HepG2 (cell line): Measurements from ENCODE around the gene FASTK. TPM values are rescaled to one million over a fixed set of nuclear protein-coding genes. Genes with fewer than 3 reads are reported as not detected.

Source experiments
- ARID2 ChIP-seq: sonication (generic); formaldehyde crosslinking; IDR thresholded peaks from 2 replicates; pipeline ENCODE4 v1.8.1; 2022; ENCODE audit warnings: mild to moderate bottlenecking, missing genetic modification reagents, borderline replicate concordance
- ATRX ChIP-seq: sonication (generic); formaldehyde crosslinking; IDR thresholded peaks from 2 replicates; pipeline ENCODE4 v1.4.0; 2020; ENCODE audit warnings: missing genetic modification reagents, borderline replicate concordance
- BRD4 ChIP-seq: sonication (generic); formaldehyde crosslinking; IDR thresholded peaks from 2 replicates; pipeline ENCODE4 v1.4.0; 2020; ENCODE audit warnings: missing genetic modification reagents
- CEBPB ChIP-seq: IDR thresholded peaks from 2 replicates; pipeline ENCODE4 v1.6.1; 2011; ENCODE audit warnings: low read depth, low read length, improper control_type of control experiment, borderline replicate concordance
- JARID2 ChIP-seq: sonication (generic); formaldehyde crosslinking; IDR thresholded peaks from 2 replicates; pipeline ENCODE4 v1.8.1; 2023; ENCODE audit warnings: missing genetic modification reagents, inconsistent platforms; ENCODE audit not compliant: insufficient replicate concordance
- KLF11 ChIP-seq: IDR thresholded peaks from 2 replicates; pipeline ENCODE4 v1.6.1; 2016; ENCODE audit warnings: missing compliant biosample characterization
- MEIS1 ChIP-seq: sonication (generic); formaldehyde crosslinking; IDR thresholded peaks from 2 replicates; pipeline ENCODE4 v1.9.0; 2021; ENCODE audit warnings: mild to moderate bottlenecking, missing genetic modification reagents, moderate library complexity, borderline replicate concordance
- NFKB2 ChIP-seq: sonication (generic); formaldehyde crosslinking; IDR thresholded peaks from 2 replicates; pipeline ENCODE4 v1.4.0; 2020; ENCODE audit warnings: missing genetic modification reagents, borderline replicate concordance
- PHF21A ChIP-seq: sonication (generic); formaldehyde crosslinking; IDR thresholded peaks from 2 replicates; pipeline ENCODE4 v1.5.0; 2020; ENCODE audit warnings: mild to moderate bottlenecking, missing genetic modification reagents
- RBM39 ChIP-seq: fragments of 200-400 bp; formaldehyde crosslinking; IDR thresholded peaks from one replicate; pipeline ENCODE4 v1.6.1; 2018; ENCODE audit warnings: antibody characterized with exemption, mild to moderate bottlenecking, low read depth, low read length; ENCODE audit not compliant: poor library complexity, severe bottlenecking
- SIX4 ChIP-seq: sonication (generic); formaldehyde crosslinking; IDR thresholded peaks from 2 replicates; pipeline ENCODE4 v1.4.0; 2020; ENCODE audit warnings: missing genetic modification reagents
- TEAD3 ChIP-seq: optimal IDR thresholded peaks from 2 replicates; pipeline ENCODE3; 2016; ENCODE audit warnings: borderline replicate concordance
- THAP11 ChIP-seq: IDR thresholded peaks from 2 replicates; pipeline ENCODE4 v1.6.1; 2016; ENCODE audit warnings: missing biosample characterization, missing genetic modification reagents
- YY1 ChIP-seq: IDR thresholded peaks from 2 replicates; pipeline ENCODE4 v1.6.1; 2011; ENCODE audit warnings: low read length, low read depth, moderate library complexity, mild to moderate bottlenecking; ENCODE audit not compliant: insufficient read depth, insufficient replicate concordance
- ZFYVE20 ChIP-seq: sonication (generic); formaldehyde crosslinking; IDR thresholded peaks from 2 replicates; pipeline ENCODE4 v1.8.0; 2023; ENCODE audit warnings: low read depth, mild to moderate bottlenecking, moderate library complexity, missing genetic modification reagents, borderline replicate concordance
- ZNF615 ChIP-seq: sonication (generic); formaldehyde crosslinking; IDR thresholded peaks from 2 replicates; pipeline ENCODE4 v1.5.0; 2020; ENCODE audit warnings: mild to moderate bottlenecking, missing genetic modification reagents, borderline replicate concordance
- ZNF772 ChIP-seq: sonication (generic); formaldehyde crosslinking; IDR thresholded peaks from 2 replicates; pipeline ENCODE4 v1.5.0; 2020; ENCODE audit warnings: mild to moderate bottlenecking, missing genetic modification reagents
- polyA plus RNA-seq, 8 experiments: library from polyadenylated mRNA; depleted of rRNA in 3 of 8; stranded (reverse) in 7 of 8; unstranded in 1 of 8; fragments of >200 nt; fragmentation: Illumina TruSeq in 4 of 8; extraction: Trizol in 4 of 8; gene quantifications; 2 replicates each; pipeline versions ENCODE4 v1.2.1 to v1.2.3, GENCODE V29; 2011 to 2016; ENCODE audit warnings: low read depth in 4 of 8, missing spikeins in 1 of 8, mixed read lengths in 1 of 8; ENCODE audit not compliant: insufficient read depth in 1 of 8
- total RNA-seq, 5 experiments: library from RNA; depleted of rRNA; stranded (reverse); fragments of >200 nt; fragmentation: Illumina TruSeq; extraction: Trizol; gene quantifications; 2 replicates each; pipeline ENCODE4 v1.2.3, GENCODE V29; 2016; ENCODE audit warnings: low read depth in 1 of 5
- TF ChIP-seq, protein P1 (sequence below): IDR thresholded peaks from 2 replicates; pipeline ENCODE4 v1.6.1; 2012; ENCODE audit warnings: inconsistent platforms
- TF ChIP-seq, protein P2 (sequence below): sonication (generic); formaldehyde crosslinking; IDR thresholded peaks from 2 replicates; pipeline ENCODE4 v1.5.0; 2020; ENCODE audit warnings: missing genetic modification reagents
- TF ChIP-seq, protein P3 (sequence below): sonication (generic); formaldehyde crosslinking; IDR thresholded peaks from 2 replicates; pipeline ENCODE4 v1.8.1; 2022; ENCODE audit warnings: low read depth, mild to moderate bottlenecking, missing genetic modification reagents
- TF ChIP-seq, protein P4 (sequence below): fragments of 450-650 bp; IDR thresholded peaks from 2 replicates; pipeline ENCODE4 v1.6.1; 2016

The FASTK gene
- total and polyA plus RNA-seq, 2 of the 13 experiments (the other 11 are each of a cell fraction or from before 2014, with no cell fraction given): 52.9 to 55.7 TPM

DNA sequence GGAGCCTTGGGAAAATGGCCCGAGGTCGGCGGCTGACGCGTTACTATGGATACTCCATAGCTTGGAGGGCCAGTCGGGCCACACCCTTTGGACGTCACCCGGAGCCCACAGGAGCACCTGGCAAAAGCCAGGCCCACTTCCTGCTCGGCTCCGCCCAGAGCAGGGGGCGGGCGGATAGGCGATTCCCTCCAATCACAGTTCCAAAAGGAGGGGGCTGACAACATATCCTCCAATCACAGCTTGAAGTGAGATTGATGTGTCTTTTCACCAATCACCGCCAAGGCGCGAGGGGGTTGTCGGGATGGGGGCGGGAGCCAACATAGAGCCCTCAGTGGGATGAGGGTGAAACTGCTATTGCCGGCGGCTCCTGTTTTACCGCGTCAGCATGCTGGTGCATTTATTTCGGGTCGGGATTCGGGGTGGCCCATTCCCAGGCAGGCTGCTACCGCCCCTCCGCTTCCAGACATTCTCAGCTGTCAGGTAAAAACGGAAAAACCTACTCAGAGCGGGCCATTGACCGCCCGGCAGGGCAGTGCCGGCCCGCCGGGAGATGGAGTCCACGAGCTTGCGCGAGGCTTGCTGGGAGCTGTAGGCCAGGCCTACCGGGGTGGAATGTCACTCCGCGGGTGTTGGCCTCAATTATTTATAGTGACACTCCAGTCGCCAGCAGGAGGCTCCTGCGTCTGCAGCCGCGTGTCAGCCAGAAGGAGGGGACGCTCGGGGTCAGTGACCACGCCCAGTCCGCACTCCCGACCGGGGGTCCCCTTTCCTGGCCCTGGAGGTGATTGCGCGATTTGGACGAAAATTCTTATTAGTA, 52.3 kb downstream of the FASTK start, which contains the start of gene ABCB8 (continued):
- TF ChIP-seq NFKB2 (CRISPR knock-in tag) (peak; percentile 53; the same call in 1 of the 2 replicates), BRD4 (CRISPR knock-in tag) (no peak), PHF21A (CRISPR knock-in tag) (peak; percentile 76; the same call in 1 of the 2 replicates), MEIS1 (CRISPR knock-in tag) (peak; percentile 92; the same call in 1 of the 2 replicates), SIX4 (no peak), TEAD3 (CRISPR knock-in tag) (peak; percentile 82), JARID2 (peak; percentile 11), ZFYVE20 (CRISPR knock-in tag) (no peak), CEBPB (no peak), ATRX (CRISPR knock-in tag) (no peak), ZNF615 (CRISPR knock-in tag) (no peak), YY1 (peak; percentile 70), ARID2 (CRISPR knock-in tag) (no peak), ZNF772 (no peak; the same call in 1 of the 2 replicates), KLF11 (CRISPR knock-in tag) (peak; percentile 79; the same call in 1 of the 2 replicates), THAP11 (CRISPR knock-in tag) (peak; percentile 99), RBM39 (peak; percentile 81)
- TF ChIP-seq, protein P1, sequence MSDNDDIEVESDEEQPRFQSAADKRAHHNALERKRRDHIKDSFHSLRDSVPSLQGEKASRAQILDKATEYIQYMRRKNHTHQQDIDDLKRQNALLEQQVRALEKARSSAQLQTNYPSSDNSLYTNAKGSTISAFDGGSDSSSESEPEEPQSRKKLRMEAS: peak; percentile 61
- TF ChIP-seq, protein P2, sequence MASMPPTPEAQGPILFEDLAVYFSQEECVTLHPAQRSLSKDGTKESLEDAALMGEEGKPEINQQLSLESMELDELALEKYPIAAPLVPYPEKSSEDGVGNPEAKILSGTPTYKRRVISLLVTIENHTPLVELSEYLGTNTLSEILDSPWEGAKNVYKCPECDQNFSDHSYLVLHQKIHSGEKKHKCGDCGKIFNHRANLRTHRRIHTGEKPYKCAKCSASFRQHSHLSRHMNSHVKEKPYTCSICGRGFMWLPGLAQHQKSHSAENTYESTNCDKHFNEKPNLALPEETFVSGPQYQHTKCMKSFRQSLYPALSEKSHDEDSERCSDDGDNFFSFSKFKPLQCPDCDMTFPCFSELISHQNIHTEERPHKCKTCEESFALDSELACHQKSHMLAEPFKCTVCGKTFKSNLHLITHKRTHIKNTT (CRISPR knock-in tag): no peak
- TF ChIP-seq, protein P3, sequence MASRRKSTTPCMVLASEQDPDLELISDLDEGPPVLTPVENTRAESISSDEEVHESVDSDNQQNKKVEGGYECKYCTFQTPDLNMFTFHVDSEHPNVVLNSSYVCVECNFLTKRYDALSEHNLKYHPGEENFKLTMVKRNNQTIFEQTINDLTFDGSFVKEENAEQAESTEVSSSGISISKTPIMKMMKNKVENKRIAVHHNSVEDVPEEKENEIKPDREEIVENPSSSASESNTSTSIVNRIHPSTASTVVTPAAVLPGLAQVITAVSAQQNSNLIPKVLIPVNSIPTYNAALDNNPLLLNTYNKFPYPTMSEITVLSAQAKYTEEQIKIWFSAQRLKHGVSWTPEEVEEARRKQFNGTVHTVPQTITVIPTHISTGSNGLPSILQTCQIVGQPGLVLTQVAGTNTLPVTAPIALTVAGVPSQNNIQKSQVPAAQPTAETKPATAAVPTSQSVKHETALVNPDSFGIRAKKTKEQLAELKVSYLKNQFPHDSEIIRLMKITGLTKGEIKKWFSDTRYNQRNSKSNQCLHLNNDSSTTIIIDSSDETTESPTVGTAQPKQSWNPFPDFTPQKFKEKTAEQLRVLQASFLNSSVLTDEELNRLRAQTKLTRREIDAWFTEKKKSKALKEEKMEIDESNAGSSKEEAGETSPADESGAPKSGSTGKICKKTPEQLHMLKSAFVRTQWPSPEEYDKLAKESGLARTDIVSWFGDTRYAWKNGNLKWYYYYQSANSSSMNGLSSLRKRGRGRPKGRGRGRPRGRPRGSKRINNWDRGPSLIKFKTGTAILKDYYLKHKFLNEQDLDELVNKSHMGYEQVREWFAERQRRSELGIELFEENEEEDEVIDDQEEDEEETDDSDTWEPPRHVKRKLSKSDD (CRISPR knock-in tag): no peak
- TF ChIP-seq, protein P4, sequence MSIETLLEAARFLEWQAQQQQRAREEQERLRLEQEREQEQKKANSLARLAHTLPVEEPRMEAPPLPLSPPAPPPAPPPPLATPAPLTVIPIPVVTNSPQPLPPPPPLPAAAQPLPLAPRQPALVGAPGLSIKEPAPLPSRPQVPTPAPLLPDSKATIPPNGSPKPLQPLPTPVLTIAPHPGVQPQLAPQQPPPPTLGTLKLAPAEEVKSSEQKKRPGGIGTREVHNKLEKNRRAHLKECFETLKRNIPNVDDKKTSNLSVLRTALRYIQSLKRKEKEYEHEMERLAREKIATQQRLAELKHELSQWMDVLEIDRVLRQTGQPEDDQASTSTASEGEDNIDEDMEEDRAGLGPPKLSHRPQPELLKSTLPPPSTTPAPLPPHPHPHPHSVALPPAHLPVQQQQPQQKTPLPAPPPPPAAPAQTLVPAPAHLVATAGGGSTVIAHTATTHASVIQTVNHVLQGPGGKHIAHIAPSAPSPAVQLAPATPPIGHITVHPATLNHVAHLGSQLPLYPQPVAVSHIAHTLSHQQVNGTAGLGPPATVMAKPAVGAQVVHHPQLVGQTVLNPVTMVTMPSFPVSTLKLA: no peak; the same call in 1 of the 2 replicates
